ENCODE results near the gene OR2V2.

OR2V2 gene

DNA sequence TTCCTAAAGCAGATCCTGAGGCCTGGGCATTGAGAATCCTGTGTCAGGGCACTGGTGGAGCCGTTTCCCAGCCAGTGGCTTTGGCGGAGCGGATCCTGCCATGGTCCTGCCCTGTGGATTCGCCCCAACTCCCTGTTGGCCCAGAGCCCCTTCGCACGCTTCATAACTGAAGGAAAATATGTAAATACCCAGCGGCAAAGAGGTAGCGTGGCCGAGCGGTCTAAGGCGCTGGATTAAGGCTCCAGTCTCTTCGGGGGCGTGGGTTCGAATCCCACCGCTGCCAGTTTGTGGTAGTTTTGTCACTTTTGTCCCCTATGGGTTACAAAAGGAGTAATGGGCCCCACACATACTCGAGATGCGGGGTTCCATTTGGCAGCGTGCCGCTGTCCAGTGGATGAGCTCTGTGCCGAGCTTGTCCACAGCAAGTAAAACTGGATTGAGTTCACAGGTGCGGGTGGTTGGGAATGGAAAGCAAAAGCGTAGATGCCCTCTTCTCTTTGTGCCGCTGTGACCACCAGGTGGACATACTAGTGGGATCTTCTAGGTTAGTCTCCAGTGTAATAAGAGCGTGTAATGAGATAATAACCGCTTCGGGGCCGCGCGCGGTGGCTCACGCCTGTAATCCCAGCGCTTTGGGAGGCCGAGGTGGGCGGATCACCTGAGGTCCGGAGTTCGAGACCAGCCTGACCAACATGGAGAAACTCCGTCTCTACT lies 40.3 kb downstream of the OR2V2 start:
- TF ChIP-seq, protein P1, sequence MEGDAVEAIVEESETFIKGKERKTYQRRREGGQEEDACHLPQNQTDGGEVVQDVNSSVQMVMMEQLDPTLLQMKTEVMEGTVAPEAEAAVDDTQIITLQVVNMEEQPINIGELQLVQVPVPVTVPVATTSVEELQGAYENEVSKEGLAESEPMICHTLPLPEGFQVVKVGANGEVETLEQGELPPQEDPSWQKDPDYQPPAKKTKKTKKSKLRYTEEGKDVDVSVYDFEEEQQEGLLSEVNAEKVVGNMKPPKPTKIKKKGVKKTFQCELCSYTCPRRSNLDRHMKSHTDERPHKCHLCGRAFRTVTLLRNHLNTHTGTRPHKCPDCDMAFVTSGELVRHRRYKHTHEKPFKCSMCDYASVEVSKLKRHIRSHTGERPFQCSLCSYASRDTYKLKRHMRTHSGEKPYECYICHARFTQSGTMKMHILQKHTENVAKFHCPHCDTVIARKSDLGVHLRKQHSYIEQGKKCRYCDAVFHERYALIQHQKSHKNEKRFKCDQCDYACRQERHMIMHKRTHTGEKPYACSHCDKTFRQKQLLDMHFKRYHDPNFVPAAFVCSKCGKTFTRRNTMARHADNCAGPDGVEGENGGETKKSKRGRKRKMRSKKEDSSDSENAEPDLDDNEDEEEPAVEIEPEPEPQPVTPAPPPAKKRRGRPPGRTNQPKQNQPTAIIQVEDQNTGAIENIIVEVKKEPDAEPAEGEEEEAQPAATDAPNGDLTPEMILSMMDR (IDR thresholded peaks at IDR 0.05; ENCODE audit: insufficient read depth, low read depth, low read length, missing control alignments), result peak; percentile 12
- peak overlapping the region; percentile 41 for H3K4me3 ChIP-seq (ENCODE audit: low read length)
- peak; percentile 74 for DNase-seq (ENCODE audit: low read depth)

DNA sequence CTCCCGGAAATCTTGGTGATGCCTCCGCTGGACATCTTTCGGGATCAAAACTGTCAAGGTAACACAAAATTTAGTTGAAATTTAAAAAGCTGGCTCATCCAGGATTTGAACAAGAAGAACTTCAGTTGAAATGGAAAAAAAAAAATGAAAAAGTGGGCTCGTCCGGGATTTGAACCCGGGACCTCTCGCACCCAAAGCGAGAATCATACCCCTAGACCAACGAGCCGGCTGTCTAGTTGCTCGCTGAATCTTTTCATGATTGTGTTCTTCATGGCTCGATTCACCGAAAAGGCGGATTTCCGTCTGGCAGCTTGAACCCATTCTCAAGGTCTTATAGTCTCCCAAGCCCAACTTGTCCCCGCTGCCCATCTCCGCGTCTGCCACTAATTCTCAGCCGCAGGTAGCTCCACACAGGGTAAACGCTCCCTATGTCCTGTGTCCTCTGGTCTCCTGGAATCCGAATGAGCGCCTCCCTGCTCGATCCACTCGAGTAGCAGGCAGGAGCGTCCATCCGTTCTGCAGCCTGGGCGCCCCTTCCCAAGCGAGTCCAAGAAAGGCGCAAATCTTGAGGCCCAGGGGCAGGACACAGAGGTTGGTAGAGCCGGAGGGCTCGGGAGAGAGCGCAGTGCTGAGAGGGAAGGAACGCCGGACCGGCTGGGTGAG lies 41.4 kb downstream of the OR2V2 start:
- TF ChIP-seq, protein P1 (IDR thresholded peaks at IDR 0.05; ENCODE audit: insufficient read depth, low read depth, low read length, missing control alignments), result no peak
- H3K4me3 ChIP-seq (ENCODE audit: low read length), result peak overlapping the region; percentile 83
- DNase-seq (ENCODE audit: low read depth), result peak; percentile 68

DNA sequence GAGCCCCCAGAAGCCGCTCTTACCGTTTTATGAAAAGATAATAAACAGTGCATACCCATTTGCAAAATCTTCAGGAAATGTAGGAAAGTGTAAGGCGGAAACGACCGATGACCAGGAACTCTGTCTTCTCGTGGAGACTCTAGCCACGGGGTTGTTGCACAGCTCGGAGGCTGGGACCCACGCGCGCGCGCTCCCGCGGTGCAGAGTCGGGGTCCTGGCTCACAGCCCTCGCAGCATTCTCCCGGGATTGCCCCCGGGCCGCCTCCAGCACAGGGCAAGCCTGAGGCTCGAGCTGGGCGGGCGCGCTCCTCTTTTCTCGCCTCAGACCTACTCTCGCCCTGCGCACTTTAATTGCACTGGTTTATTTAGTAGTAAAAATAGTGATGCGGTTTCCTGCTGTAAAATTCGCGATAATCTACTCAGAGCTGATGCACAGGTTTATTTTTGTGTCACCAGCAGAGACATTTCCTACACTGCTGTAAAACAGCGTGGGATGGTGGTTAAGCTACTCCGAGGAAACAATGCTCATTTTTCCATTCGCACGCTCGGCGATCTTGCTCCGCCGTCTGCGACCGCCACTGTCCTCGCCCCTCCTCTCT lies 42.1 kb downstream of the OR2V2 start:
- TF ChIP-seq, protein P1 (IDR thresholded peaks at IDR 0.05; ENCODE audit: insufficient read depth, low read depth, low read length, missing control alignments), result no peak
- peak overlapping the region; percentile 83 for H3K4me3 ChIP-seq (ENCODE audit: low read length)
- DNase-seq (ENCODE audit: low read depth), result peak; percentile 29

DNA sequence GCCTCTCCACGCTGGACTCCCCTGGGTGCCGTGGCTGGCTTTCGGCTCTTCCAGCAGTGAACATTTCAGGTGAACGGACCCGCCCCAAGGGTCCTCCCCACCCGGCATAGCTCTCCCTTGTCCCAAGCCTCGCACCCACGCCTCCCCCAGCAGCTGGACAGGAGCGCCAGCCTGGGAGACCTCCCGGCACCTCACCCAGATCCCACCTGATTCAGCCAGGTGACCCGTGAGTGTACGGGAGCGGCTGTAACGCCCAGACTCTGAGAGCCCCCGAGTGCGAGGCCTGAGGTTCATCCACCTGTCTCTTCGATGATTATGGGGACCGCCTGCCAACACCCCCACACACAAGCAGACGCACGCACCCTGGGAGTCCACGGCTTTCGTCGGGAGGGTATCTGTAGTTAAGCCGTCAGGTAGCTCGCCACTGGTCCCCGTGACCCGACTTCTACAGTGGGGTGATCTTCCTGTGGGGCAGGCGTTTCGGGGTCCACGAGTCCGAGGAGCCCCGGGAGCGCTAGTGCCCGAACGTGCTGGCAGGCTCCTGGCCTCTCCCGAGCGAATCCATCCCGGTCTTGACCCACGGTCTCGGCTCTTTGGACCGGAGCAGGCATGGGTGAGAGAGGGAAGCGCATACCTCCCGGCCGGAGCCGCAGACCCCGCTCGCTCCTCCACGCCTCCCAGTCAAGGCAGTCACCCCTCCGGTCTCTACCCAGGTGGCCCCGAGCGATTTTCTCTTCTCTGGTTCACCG lies 42.8 kb downstream of the OR2V2 start:
- no peak for DNase-seq (ENCODE audit: low read depth)
- TF ChIP-seq, protein P1 (IDR thresholded peaks at IDR 0.05; ENCODE audit: insufficient read depth, low read depth, low read length, missing control alignments), result no peak
- peak overlapping the region; percentile 83 for H3K4me3 ChIP-seq (ENCODE audit: low read length)

DNA sequence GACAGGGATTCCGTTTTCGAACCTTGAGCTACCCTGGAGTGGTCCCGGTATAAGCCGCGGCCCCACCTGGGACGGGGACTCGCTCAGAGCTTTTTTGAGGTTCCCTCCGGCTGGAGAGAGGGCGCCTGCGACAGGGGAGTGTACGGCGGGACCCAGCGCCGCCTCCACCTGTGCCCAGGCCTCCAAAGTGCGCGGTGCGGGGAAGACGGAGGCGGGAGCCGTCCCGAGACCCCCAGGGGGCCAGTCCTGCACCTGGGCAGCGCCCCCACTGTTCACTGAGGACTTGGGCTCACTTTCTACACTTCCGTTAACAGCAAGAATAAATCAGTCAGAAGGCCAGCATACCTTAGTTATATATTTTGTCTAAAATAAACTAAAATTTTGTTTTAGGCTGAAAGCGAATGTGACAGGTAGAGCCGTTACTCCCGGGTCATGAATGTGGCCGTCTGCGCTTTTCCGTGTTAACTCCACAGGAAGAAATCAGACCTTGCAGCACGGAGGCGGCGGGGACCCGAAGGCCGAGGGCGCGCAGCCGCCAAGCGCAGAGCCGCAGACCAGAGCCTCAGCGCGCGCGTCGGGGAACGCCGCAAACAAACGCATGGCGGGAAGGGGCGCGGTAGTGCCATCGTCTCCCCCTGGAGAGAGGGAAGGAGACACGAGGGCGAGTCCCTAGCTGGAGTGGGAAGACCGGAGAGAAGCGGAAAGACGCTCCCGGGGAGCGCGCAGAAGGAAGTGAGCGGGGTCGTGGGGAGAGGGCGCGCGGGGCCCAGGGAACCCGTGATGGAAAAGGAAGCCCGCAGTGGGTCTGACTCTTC lies 43.5 kb downstream of the OR2V2 start:
- peak overlapping the region; percentile 83 for H3K4me3 ChIP-seq (ENCODE audit: low read length)
- TF ChIP-seq, protein P1 (IDR thresholded peaks at IDR 0.05; ENCODE audit: insufficient read depth, low read depth, low read length, missing control alignments), result no peak
- DNase-seq (ENCODE audit: low read depth), result peak; percentile 52
